ENCODE results near the gene TEP1. TPM values are rescaled to one million over a fixed set of nuclear protein-coding genes. Genes with fewer than 3 reads are reported as not detected.
A peak's percentile ranks its signal among the peaks of the same experiment; 100 is the strongest.

TEP1 gene
- total and polyA plus RNA-seq, 2 experiments from 2014 or later: 10.7 to 29.4 TPM

GRCh38 chr14:20327005-20327869, 86.1 kb downstream of the TEP1 start:
- Histone ChIP-seq H3K4me2 (no peak overlapping the region), H3K27ac (peak overlapping the region; percentile 6), H3K4me1 (ENCODE audit: insufficient read depth) (no peaks in the 10 kb centered on the region), H3K27me3 (no peaks in the 10 kb centered on the region), H3K36me3 (replicated peaks; ENCODE audit: insufficient read depth, low read depth) (no peaks in the 10 kb centered on the region), H4K20me1 (ENCODE audit: insufficient read depth, poor library complexity, severe bottlenecking) (no peaks in the 10 kb centered on the region), H3K9me2 (replicated peaks; ENCODE audit: insufficient read depth) (no peaks in the 10 kb centered on the region), H3K9me3 (ENCODE audit: low read depth) (no peaks in the 10 kb centered on the region), H3K79me2 (peaks cover 62% of the 10 kb centered on the region), H3K4me3 (no peak overlapping the region), H2AFZ (no peak overlapping the region)
- WGBS (ENCODE audit: low lambda C conversion rate, missing lambda C conversion rate): 61% methylated on average over 8 of the region's 8 CpGs
- DNase-seq (ENCODE audit: low spot score): peak; percentile 74
- peak; percentile 81 for TF ChIP-seq CTCF (IDR thresholded peaks at IDR 0.05; ENCODE audit: poor library complexity)
- no peak for TF ChIP-seq EZH2 (IDR thresholded peaks at IDR 0.05; ENCODE audit: borderline replicate concordance)

GRCh38 chr14:20317720-20318119, 95.6 kb downstream of the TEP1 start:
- Histone ChIP-seq H2AFZ (no peak overlapping the region), H3K9me3 (ENCODE audit: low read depth) (no peaks in the 10 kb centered on the region), H3K36me3 (replicated peaks; ENCODE audit: insufficient read depth, low read depth) (no peaks in the 10 kb centered on the region), H3K4me2 (no peak overlapping the region), H3K4me3 (no peak overlapping the region), H3K27ac (no peak overlapping the region), H3K27me3 (no peaks in the 10 kb centered on the region), H3K79me2 (peaks cover 12% of the 10 kb centered on the region), H3K4me1 (ENCODE audit: insufficient read depth) (no peaks in the 10 kb centered on the region), H3K9me2 (replicated peaks; ENCODE audit: insufficient read depth) (no peaks in the 10 kb centered on the region), H4K20me1 (ENCODE audit: insufficient read depth, poor library complexity, severe bottlenecking) (peaks cover 5% of the 10 kb centered on the region)
- no peak for DNase-seq (ENCODE audit: low spot score)
- no peak for TF ChIP-seq EZH2 (IDR thresholded peaks at IDR 0.05; ENCODE audit: borderline replicate concordance)
- no peak for TF ChIP-seq EZH2phosphoT487 (IDR thresholded peaks at IDR 0.05; ENCODE audit: low read depth, severe bottlenecking, unreplicated experiment)
- TF ChIP-seq CTCF (IDR thresholded peaks at IDR 0.05; ENCODE audit: poor library complexity): no peak
- over 99% methylated on average over 16 of the region's 16 CpGs for WGBS (ENCODE audit: low lambda C conversion rate, missing lambda C conversion rate)

Small RNA genes lying within 50 kb of the gene (small RNA-seq; reads per million reads assigned to genes)
- gene RNA5SP382 (0.22 reads per million), gene SNORA79B (0.16 reads per million), gene SNORD126 (670 reads per million, percentile 99 among the genes with 10 or more reads in this experiment)

Other genes with a start within 250 kb of the TEP1 start
- gene OR11G2, start 222.6 kb downstream of the TEP1 start, total RNA-seq: not detected in 2 replicates
- gene OR11G2, start 222.6 kb downstream of the TEP1 start, polyA plus RNA-seq: not detected in 2 replicates
- gene OR11H6, start 189.8 kb downstream of the TEP1 start, total RNA-seq: not detected in 2 replicates
- not detected in 2 replicates for gene OR11H6, start 189.8 kb downstream of the TEP1 start, polyA plus RNA-seq
- not detected in 2 replicates for gene OR11H7, start 184.5 kb downstream of the TEP1 start, total RNA-seq
- gene OR11H7, start 184.5 kb downstream of the TEP1 start, polyA plus RNA-seq: not detected in 2 replicates
- not detected in 2 replicates for gene OR11H4, start 174.2 kb downstream of the TEP1 start, total RNA-seq
- gene OR11H4, start 174.2 kb downstream of the TEP1 start, polyA plus RNA-seq: not detected in 2 replicates
- gene TTC5, start 107.5 kb downstream of the TEP1 start, total RNA-seq: 10.8 and 11.2 TPM in 2 replicates
- gene TTC5, start 107.5 kb downstream of the TEP1 start, polyA plus RNA-seq: 13.0 and 17.4 TPM in 2 replicates
- gene CCNB1IP1, start 80.2 kb downstream of the TEP1 start, total RNA-seq: 84.8 and 88.5 TPM in 2 replicates
- gene CCNB1IP1, start 80.2 kb downstream of the TEP1 start, polyA plus RNA-seq: 21.0 and 21.3 TPM in 2 replicates
- gene PARP2, start 69.9 kb downstream of the TEP1 start, total RNA-seq: 9.8 and 13.9 TPM in 2 replicates
- gene PARP2, start 69.9 kb downstream of the TEP1 start, polyA plus RNA-seq: 23.4 and 28.5 TPM in 2 replicates
- not detected in 2 replicates for gene KLHL33, start 22.7 kb upstream of the TEP1 start, total RNA-seq
- 0.05 and 0.19 TPM in 2 replicates for gene KLHL33, start 22.7 kb upstream of the TEP1 start, polyA plus RNA-seq
- gene OSGEP, start 41.3 kb upstream of the TEP1 start, total RNA-seq: 51.6 and 60.1 TPM in 2 replicates
- 36.2 and 41.3 TPM in 2 replicates for gene OSGEP, start 41.3 kb upstream of the TEP1 start, polyA plus RNA-seq
- 56.5 and 84.2 TPM in 2 replicates for gene APEX1, start 41.7 kb upstream of the TEP1 start, total RNA-seq
- gene APEX1, start 41.7 kb upstream of the TEP1 start, polyA plus RNA-seq: 147 and 148 TPM in 2 replicates
- 40.1 and 48.2 TPM in 2 replicates for gene PIP4P1, start 47.9 kb upstream of the TEP1 start, total RNA-seq
- 85.0 and 85.9 TPM in 2 replicates for gene PIP4P1, start 47.9 kb upstream of the TEP1 start, polyA plus RNA-seq
- gene PNP, start 55.9 kb upstream of the TEP1 start, total RNA-seq: 69.2 and 81.2 TPM in 2 replicates
- 51.0 and 60.4 TPM in 2 replicates for gene PNP, start 55.9 kb upstream of the TEP1 start, polyA plus RNA-seq
- not detected in 2 replicates for gene RNASE10, start 92.0 kb upstream of the TEP1 start, total RNA-seq
- gene RNASE10, start 92.0 kb upstream of the TEP1 start, polyA plus RNA-seq: 0.54 and 1.00 TPM in 2 replicates
- gene RNASE9, start 147.5 kb upstream of the TEP1 start, total RNA-seq: not detected in 2 replicates
- not detected in 2 replicates for gene RNASE9, start 147.5 kb upstream of the TEP1 start, polyA plus RNA-seq
- not detected in 2 replicates for gene RNASE11, start 174.5 kb upstream of the TEP1 start, total RNA-seq
- gene RNASE11, start 174.5 kb upstream of the TEP1 start, polyA plus RNA-seq: not detected in 2 replicates
- gene RNASE12, start 177.9 kb upstream of the TEP1 start, total RNA-seq: not detected in 2 replicates
- gene RNASE12, start 177.9 kb upstream of the TEP1 start, polyA plus RNA-seq: not detected in 2 replicates
- not detected in 2 replicates for gene OR6S1, start 228.2 kb upstream of the TEP1 start, total RNA-seq
- not detected in 2 replicates for gene OR6S1, start 228.2 kb upstream of the TEP1 start, polyA plus RNA-seq